HG03575 (cell line): Measurements from ENCODE around the gene KRT84.

Experiments used
- ATAC-seq: cut with Tn5 transposase; IDR thresholded peaks from one replicate; pipeline ENCODE4 v1.9.1; 2021; ENCODE audit not compliant: unreplicated experiment, insufficient number of reproducible peaks, low FRiP score; ENCODE audit errors: extremely low read depth

Gene KRT84

GRCh38 chr12:52366738-52367485 is 18.5 kb downstream of the KRT84 start, which contains the start of gene KRT85:
TSS of gene KRT85 (minus strand) at chr12:52367481. CDS start at chr12:52367405, 76 bp downstream.
- ATAC-seq: no peak

DNA sequence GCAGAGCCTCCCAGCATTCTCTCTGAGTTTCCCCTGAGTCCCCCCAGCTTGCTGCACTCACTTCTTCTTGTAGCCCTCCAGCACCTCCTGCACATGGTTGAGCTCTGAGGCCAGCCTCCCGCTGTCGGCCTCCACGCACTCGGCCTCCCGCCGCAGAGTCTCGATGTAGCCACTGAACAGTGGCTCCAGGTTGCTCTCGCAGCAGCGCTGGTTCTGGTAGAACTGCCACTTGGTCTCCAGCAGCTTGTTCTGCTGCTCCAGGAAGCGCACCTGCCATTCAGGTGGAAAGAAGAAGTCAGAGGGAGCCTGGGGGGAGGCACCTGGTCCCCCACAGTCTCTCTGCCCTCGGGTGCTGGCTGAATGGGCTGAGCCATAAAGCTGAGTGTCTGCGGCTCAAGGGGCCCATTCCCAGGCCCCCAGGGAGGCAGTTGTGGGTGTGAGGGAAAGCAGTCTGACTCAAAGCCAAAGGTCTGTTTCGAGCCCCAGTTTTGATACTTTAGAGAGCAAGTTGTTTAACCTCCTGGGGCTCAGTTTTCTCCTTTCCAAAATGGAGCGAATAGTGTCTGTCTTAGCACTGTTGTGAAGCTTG is 20.5 kb downstream of the KRT84 start:
- no peak for ATAC-seq

GRCh38 chr12:52364061-52364460 is 21.4 kb downstream of the KRT84 start:
- ATAC-seq: no peak

- no peak for ATAC-seq
Observed at GRCh38 chr12:52363111-52363679, 22.3 kb downstream of the KRT84 start.

DNA sequence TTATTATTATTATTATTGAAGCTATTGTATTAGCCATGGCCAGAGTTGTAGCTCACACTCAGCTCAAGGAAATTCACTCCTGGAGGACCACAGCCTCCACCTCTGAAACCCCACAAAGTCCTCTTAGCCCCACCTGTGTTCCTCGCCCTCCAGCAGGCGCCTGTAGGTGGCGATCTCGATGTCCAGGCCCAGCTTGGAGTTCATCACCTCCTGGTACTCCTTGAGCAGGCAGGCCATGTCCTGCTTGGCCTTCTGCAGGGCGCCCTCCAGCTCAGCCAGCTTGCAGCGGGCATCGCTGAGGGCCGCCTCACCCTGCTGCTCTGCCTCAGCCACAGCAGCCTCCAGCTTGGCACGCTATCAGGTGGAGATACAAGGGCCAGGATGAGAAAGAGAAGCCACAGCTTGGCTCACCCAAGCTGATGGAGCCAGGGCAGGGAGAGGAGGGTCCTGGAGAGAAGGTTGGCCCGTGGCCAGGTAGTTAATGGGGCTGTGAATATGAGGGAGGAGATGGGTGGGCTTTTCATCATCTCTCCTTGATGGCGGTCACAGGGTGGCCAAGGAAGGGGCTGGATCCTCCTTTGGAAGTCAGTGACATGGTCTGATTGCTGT is 23.2 kb downstream of the KRT84 start:
- no peak for ATAC-seq

GRCh38 chr12:52361553-52361952 is 23.9 kb downstream of the KRT84 start:
- no peak for ATAC-seq

DNA sequence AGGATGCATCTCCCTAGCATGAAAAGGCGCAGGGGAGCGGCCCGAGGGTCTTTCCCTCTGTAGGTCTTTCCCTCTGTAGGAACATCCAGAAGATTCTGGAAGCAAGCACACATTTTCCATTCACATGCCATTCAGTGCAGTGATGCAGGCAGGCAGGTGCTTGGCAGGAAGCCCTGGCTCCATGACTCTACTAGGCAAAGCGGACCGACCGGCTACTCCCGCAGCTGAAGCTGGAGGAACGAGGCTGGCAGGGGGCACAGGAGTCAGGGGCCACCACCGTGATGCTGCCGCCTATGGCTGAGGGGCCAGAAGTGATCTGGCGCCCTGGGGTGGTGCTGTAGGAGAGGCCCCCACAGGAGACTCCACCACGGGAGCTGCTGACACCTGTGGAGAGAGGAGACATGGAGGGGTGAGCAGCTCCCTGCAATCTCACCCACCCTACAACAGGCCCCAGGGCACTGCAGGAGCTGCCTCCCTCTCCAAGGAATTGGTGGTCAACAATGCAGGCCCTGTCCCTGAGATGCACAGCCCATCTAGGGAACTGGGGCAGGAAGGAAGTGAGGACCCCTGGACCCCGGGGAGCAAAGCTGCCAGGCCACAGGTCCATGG is 24.7 kb downstream of the KRT84 start:
- ATAC-seq: no peak

DNA sequence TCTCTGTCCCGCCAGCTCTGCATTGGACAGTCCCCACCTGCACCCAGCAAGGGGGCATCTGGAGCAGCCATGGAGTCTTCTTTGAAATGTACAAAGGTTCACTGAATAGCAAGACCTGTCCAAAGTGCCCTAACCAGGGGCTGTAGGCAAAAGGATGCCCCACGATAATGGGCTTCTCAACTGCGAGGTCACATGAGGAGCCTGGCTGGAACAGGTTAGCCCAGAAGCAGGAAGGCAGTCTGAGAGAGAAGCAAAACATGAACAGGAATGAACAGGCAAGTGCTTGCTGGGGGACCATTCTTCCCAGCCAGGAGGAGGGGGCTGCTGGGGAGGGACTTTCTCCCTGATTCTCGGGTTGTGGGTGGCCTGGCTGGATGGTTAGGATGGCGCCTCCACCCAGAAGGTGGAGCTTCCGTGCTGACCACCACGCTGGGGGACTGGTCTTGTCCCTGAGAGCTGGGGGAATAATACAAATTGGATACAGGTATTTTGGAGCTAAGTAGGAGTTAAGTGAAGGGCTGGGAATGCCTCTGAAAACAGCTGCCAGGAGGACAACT is 25.3 kb downstream of the KRT84 start:
- no peak for ATAC-seq

DNA sequence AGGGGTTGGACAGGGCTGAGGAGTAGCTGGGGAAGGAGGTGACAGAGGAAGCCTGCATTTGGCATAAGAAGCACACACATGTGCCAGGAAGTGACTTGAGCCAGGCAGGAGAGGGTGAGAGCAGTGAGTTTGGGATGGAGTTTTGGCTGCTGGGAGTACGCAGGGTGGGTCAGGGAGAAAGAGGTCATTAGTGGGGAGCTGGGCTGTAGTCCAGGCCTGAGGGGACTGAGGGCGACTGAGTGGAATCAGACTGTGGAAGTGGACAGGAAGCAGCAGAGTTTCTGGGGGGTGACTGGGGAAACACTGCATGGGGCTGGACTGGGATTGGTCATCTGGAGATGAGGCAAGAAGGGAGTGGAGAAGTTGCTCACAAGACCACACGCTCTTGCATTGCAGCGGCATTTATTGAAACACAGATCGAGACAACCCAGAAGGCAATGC is 25.8 kb downstream of the KRT84 start:
- no peak for ATAC-seq

DNA sequence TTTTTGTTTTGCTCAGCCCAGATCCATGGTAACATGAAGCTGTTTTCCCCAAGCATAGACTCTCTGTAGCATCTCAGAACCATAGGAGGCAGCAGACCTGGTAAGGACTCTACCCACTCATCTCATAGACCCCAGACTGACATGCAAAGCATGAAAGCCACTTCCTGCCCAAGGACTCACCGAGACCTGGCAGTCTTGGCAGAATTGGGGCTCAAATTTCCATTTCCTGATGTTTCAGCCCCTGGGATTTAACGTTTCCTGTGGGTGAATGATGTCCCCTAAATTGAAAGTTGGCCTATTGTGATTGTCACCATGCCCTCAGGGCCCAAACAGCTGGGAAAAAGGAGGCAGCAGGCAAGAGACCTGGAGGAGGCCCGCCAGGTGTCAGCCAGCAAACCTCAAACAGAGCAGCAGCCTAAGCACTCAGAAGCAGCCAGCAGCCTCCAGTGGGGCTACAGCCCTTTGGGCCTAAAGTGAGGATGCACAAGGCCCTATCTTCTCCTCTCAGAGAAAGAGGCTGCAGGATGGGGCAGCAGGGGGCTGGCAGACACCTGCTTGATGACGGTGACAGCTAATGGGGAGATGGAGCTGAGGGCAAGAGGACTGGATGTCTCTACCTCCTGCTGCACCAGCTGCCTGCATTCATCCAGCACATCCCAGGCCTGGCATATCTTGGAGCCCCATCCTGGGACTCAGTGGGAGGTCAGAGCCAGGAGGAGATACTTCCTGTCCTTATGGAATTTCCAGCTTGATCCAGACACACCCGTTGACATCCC is 26.7 kb downstream of the KRT84 start:
- ATAC-seq: no peak

- ATAC-seq: no peak
Observed at GRCh38 chr12:52356762-52357580, 28.5 kb downstream of the KRT84 start.

GRCh38 chr12:52356031-52356761 is 29.3 kb downstream of the KRT84 start:
- ATAC-seq: no peak

- ATAC-seq: no peak
Observed at GRCh38 chr12:52355176-52355575, 30.3 kb downstream of the KRT84 start.

DNA sequence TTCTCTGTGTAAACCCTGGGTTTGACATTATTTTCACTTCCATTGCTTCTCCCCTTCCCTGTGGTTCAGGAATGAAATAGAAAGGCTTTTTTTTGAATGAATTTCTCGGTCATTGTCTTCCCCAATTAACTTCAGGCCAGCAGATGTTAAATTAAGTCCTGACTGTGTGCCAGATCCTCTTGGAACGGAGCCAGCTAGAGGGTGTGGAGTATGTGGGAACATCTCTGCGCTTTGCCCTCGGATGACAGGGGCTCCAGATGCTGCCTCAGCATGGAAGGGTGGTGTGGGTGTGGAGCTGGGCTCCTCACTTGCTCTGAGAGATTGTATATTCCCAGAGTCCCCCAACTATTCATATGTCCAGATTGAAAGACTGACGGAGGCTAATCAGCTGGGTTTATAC is 31.3 kb downstream of the KRT84 start:
- ATAC-seq: no peak

- no peak for ATAC-seq
Observed at GRCh38 chr12:52353766-52354165, 31.7 kb downstream of the KRT84 start.

DNA sequence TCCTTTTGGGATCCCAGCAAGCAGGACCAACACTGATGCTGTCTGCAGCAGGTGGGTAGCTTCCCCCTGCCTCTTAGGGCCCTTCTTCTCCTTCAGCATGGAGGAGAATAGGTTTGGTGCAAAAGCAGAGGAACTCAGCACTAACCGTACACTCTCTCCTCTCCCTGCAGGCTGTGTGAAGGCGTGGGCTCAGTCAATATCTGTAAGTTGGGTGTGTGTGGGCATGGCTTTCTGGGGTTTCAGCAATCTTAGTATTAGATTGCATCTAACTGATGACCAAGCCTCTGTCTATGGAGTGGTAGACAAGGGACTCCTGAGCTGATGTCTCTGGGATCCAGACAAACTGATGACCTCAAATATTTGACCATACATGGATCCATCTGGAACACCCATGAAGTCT is 32.5 kb downstream of the KRT84 start:
- ATAC-seq: no peak
